K562 (cell line): ENCODE results near the gene SERTAD1.

Experiments
- BACH1 ChIP-seq: fragments of 200-800 bp; sonication (Bioruptor generic); IDR thresholded peaks from 2 replicates; pipeline ENCODE4 v1.6.1; 2016; ENCODE audit warnings: missing genetic modification characterization, missing compliant biosample characterization
- FOXA1 ChIP-seq: fragments of 450-650 bp; IDR thresholded peaks from 2 replicates; pipeline ENCODE4 v1.6.1; 2016; ENCODE audit warnings: mild to moderate bottlenecking, borderline replicate concordance
- GABPB1 ChIP-seq: sonication (generic); formaldehyde crosslinking; IDR thresholded peaks from 2 replicates; pipeline ENCODE4 v1.8.0; 2022; ENCODE audit warnings: mild to moderate bottlenecking, missing genetic modification reagents
- MYC ChIP-seq, 2 experiments: fragments of 250-450 bp in 1 of 2; sonication (Bioruptor Pico) in 1 of 2; IDR thresholded peaks; 2 replicates each; pipeline versions ENCODE4 v1.5.1 to v1.6.1; 2012 to 2021; ENCODE audit warnings: low read depth in 2 of 2, borderline replicate concordance in 1 of 2, improper control_type of control experiment in 1 of 2, low read length in 1 of 2, mild to moderate bottlenecking in 1 of 2, moderate library complexity in 1 of 2
- RAD21 ChIP-seq, 2 experiments: fragments of 250-450 bp in 1 of 2; fragments of 450-650 bp in 1 of 2; sonication (Bioruptor Pico) in 1 of 2; formaldehyde crosslinking in 1 of 2; IDR thresholded peaks in 1 of 2; conservative IDR thresholded peaks in 1 of 2; 2 replicates each; pipeline versions ENCODE4 v1.4.0 to v1.8.0; 2020 to 2022; ENCODE audit warnings: mild to moderate bottlenecking in 2 of 2, moderate library complexity in 1 of 2
- TCF7L2 ChIP-seq: fragments of 150-350 bp; IDR thresholded peaks from 2 replicates; pipeline ENCODE4 v1.6.1; 2016; ENCODE audit warnings: low read depth, mild to moderate bottlenecking, low read length, moderate library complexity

DNA sequence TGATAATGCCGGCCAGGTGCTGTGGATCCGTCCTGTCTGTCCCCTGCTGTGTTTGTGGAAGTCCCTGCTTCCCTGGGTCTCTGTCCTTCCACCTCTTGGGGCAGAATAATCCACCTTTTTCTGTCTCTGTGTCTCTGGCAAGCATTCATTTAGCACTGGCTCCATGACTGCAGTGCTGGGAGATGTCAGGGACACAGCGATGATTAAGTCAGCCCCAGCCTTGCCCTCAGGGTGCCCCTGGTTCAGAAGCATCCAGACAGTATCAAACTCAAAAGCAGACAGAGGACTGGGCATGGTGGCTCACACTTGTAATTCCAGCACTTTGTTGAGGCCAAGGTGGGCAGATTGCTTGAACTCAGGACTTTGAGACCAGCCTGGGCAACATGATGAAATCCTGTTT is 37.3 kb downstream of the SERTAD1 start:
- TF ChIP-seq TCF7L2 (no peak), MYC (IDR thresholded peaks at IDR 0.05; ENCODE audit: low read depth, low read length) (no peak), MYC (CRISPR knock-in tag; IDR thresholded peaks at IDR 0.05; ENCODE audit: borderline replicate concordance, low read depth) (no peak), GABPB1 (CRISPR knock-in tag) (no peak), RAD21 (CRISPR knock-in tag; conservative IDR thresholded peaks at IDR 0.05 in 1 of 2, IDR thresholded peaks at IDR 0.05 in 1 of 2) (no peak), FOXA1 (no peak), BACH1 (tag) (no peak)
